Liver (tissue), 9 donors: ENCODE measurements around the gene COL26A1. TPM values are rescaled to one million over a fixed set of nuclear protein-coding genes. Genes with fewer than 3 reads are reported as not detected.

Experiments used
- DNase-seq: peaks from one replicate; pipeline ENCODE4 v3.0.0-alpha.2; 2017; ENCODE audit warnings: low spot score
- H3K27ac ChIP-seq, 2 donors: one replicate each; pipeline ENCODE4 v1.7.0; 2013; ENCODE audit warnings: inconsistent platforms in 2 of 2, low read length in 2 of 2, control low read depth in 1 of 2, low read depth in 1 of 2, mild to moderate bottlenecking in 1 of 2
- H3K27me3 ChIP-seq, 4 donors: one replicate each; pipeline versions ENCODE4 v1.6.1 to v1.7.0; 2013; ENCODE audit warnings: low read length in 3 of 4, inconsistent platforms in 1 of 4, mild to moderate bottlenecking in 1 of 4, moderate library complexity in 1 of 4; ENCODE audit not compliant: control insufficient read depth in 4 of 4, insufficient read depth in 4 of 4
- H3K36me3 ChIP-seq, 4 donors: one replicate each; pipeline versions ENCODE4 v1.6.1 to v1.7.0; 2013; ENCODE audit warnings: low read length in 3 of 4, mild to moderate bottlenecking in 3 of 4, low read depth in 1 of 4, moderate library complexity in 1 of 4; ENCODE audit not compliant: control insufficient read depth in 4 of 4, insufficient read depth in 3 of 4
- H3K4me1 ChIP-seq, 4 donors: one replicate each; pipeline versions ENCODE4 v1.6.1 to v1.7.0; 2013; ENCODE audit warnings: low read length in 3 of 4, mild to moderate bottlenecking in 3 of 4, moderate library complexity in 1 of 4; ENCODE audit not compliant: control insufficient read depth in 4 of 4, insufficient read depth in 4 of 4
- H3K4me3 ChIP-seq, 3 donors: one replicate each; pipeline versions ENCODE4 v1.6.1 to v1.7.0; 2013; ENCODE audit warnings: low read length in 3 of 3, control low read depth in 1 of 3, low read depth in 1 of 3, mild to moderate bottlenecking in 1 of 3
- H3K9ac ChIP-seq, 2 donors: one replicate each; pipeline ENCODE4 v1.7.0; 2013; ENCODE audit warnings: low read length in 2 of 2, mild to moderate bottlenecking in 2 of 2, moderate library complexity in 2 of 2, control low read depth in 1 of 2, low read depth in 1 of 2
- H3K9me3 ChIP-seq, 4 donors: one replicate each; pipeline versions ENCODE4 v1.6.1 to v1.7.0; 2013; ENCODE audit warnings: low read length in 3 of 4; ENCODE audit not compliant: control insufficient read depth in 4 of 4
- CTCF ChIP-seq: fragments of 150-350 bp; IDR thresholded peaks from 2 replicates; pipeline ENCODE4 v1.5.1; 2017; ENCODE audit warnings: improper control_type of control experiment, low read depth, low read length; ENCODE audit not compliant: missing input control
- EGR1 ChIP-seq, 2 donors: IDR thresholded peaks; 2 replicates each; pipeline ENCODE4 v1.6.1; 2016 to 2018; ENCODE audit warnings: antibody characterized with exemption in 2 of 2, low read depth in 2 of 2
- FOXA1 ChIP-seq: IDR thresholded peaks from 2 replicates; pipeline ENCODE4 v1.6.1; 2016; ENCODE audit warnings: antibody characterized with exemption
- FOXA2 ChIP-seq: IDR thresholded peaks from 2 replicates; pipeline ENCODE4 v1.6.1; 2016; ENCODE audit warnings: antibody characterized with exemption
- GABPA ChIP-seq, 2 donors: IDR thresholded peaks in 1 of 2; conservative IDR thresholded peaks in 1 of 2; 2 replicates each; pipeline ENCODE4 v1.6.1; 2016; ENCODE audit warnings: antibody characterized with exemption in 2 of 2, mild to moderate bottlenecking in 1 of 2, moderate library complexity in 1 of 2
- HNF4A ChIP-seq, 2 donors: conservative IDR thresholded peaks; 2 replicates each; pipeline ENCODE4 v1.6.1; 2016; ENCODE audit warnings: antibody characterized with exemption in 2 of 2, mild to moderate bottlenecking in 2 of 2
- HNF4G ChIP-seq: IDR thresholded peaks from 2 replicates; pipeline ENCODE4 v1.6.1; 2016; ENCODE audit warnings: antibody characterized with exemption
- JUND ChIP-seq, 2 donors: IDR thresholded peaks; 2 replicates each; pipeline ENCODE4 v1.6.1; 2016; ENCODE audit warnings: antibody characterized with exemption in 2 of 2
- MAX ChIP-seq: IDR thresholded peaks from 2 replicates; pipeline ENCODE4 v1.6.1; 2016; ENCODE audit warnings: antibody characterized with exemption
- NR2F2 ChIP-seq: IDR thresholded peaks from 2 replicates; pipeline ENCODE4 v1.6.1; 2016; ENCODE audit warnings: antibody characterized with exemption
- RAD21 ChIP-seq, 2 donors: IDR thresholded peaks; 2 replicates each; pipeline ENCODE4 v1.6.1; 2016; ENCODE audit warnings: antibody characterized with exemption in 2 of 2, mild to moderate bottlenecking in 2 of 2
- RXRA ChIP-seq, 2 donors: IDR thresholded peaks; 2 replicates each; pipeline ENCODE4 v1.6.1; 2017 to 2018; ENCODE audit warnings: antibody characterized with exemption in 2 of 2, mild to moderate bottlenecking in 1 of 2
- SP1 ChIP-seq: IDR thresholded peaks from 2 replicates; pipeline ENCODE4 v1.6.1; 2018; ENCODE audit warnings: antibody characterized with exemption, mild to moderate bottlenecking
- TAF1 ChIP-seq: conservative IDR thresholded peaks from 2 replicates; pipeline ENCODE4 v1.6.1; 2016; ENCODE audit warnings: antibody characterized with exemption, mild to moderate bottlenecking
- YY1 ChIP-seq: IDR thresholded peaks from 2 replicates; pipeline ENCODE4 v1.6.1; 2016; ENCODE audit warnings: antibody characterized with exemption, mild to moderate bottlenecking
- ZBTB33 ChIP-seq: IDR thresholded peaks from 2 replicates; pipeline ENCODE4 v1.6.1; 2016; ENCODE audit warnings: antibody characterized with exemption
- WGBS: extraction: QIAGEN DNeasy Blood & Tissue Kit; methylation state at CpG from one replicate; pipeline ENCODE4 v1.1.7; 2013; 5-methylcytosine and 5-hydroxymethylcytosine counted together
- polyA plus RNA-seq, 2 donors: library from polyadenylated mRNA; stranded (reverse) in 1 of 2; unstranded in 1 of 2; fragments of 200-250 nt in 1 of 2; fragments of >200 nt in 1 of 2; fragmentation: Nextera tagmentation in 1 of 2; extraction: Ambion mirVana in 1 of 2; gene quantifications; one replicate each; pipeline versions ENCODE4 v1.2.1 to v1.2.3, GENCODE V29; 2013 to 2015
- total RNA-seq, 2 donors: library from RNA; depleted of rRNA; stranded (reverse); fragments of >200 nt; gene quantifications; one replicate each; pipeline ENCODE4 v1.2.3, GENCODE V29; 2014
- donor health status: healthy.
- donor health status: healthy.
- donor health status: healthy.
- donor health status: healthy.
- donor health status: healthy.

Gene COL26A1
- total and polyA plus RNA-seq, 4 donors: 0.76 to 1.8 (median 0.96) TPM

DNA sequence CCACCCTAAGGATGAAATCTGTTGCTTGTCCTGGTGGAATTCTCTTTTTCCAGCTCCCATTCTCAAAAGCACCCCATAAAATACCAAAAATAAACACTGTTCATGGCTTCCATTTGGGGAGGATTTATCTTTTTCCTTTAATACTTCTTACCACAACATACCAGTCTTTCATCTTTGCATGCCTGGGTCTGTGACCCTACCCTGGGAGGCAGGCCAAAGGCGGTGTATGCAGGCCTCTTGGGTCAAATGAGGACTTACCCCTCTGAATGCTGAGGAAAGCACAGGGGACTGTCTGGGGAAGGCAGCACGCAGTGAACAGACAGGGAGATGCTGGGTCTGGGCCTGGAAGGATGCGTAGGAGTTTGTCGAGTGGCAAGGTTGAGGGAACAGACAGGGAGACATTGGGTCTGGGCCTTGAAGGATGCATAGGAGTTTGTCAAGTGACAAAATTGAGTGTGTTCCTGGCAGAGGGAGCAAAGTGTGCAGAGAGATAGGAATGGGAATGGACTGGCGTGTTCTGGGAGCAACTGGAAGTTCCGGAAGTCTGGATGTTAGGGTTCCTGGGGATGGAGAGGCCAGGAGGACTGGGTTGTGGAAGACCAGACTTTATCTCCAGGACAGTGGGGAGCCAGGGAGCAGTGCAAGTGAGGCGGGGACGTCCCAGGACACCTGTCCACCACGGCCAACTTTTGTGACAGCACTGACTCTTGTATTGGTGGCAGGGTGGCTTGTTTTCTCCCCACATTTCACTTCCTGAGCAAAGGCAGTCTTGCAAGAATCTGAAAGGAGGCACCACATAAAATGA is 225.7 kb downstream of the COL26A1 start:
- no peaks in the 10 kb centered on the region for H3K27me3 ChIP-seq
- no peak overlapping the region for H3K4me3 ChIP-seq
- no peak for TF ChIP-seq NR2F2
- TF ChIP-seq TAF1: no peak
- TF ChIP-seq GABPA (IDR thresholded peaks at IDR 0.05 in 1 of 2, conservative IDR thresholded peaks at IDR 0.05 in 1 of 2): no peak
- TF ChIP-seq HNF4G: no peak
- TF ChIP-seq EGR1 (IDR thresholded peaks at IDR 0.05; ENCODE audit: low read depth in 2 of 2): no peak
- TF ChIP-seq RAD21 (IDR thresholded peaks at IDR 0.05): no peak
- H3K9ac ChIP-seq: no peak overlapping the region
- DNase-seq: no peak
- no peaks in the 10 kb centered on the region for H3K36me3 ChIP-seq
- WGBS: 80% methylated on average over 9 of the region's 9 CpGs
- no peaks in the 10 kb centered on the region for H3K4me1 ChIP-seq
- peaks cover 0 to 4% (median 3%) of the 10 kb centered on the region in 4 donors for H3K9me3 ChIP-seq
- H3K27ac ChIP-seq: no peak overlapping the region

DNA sequence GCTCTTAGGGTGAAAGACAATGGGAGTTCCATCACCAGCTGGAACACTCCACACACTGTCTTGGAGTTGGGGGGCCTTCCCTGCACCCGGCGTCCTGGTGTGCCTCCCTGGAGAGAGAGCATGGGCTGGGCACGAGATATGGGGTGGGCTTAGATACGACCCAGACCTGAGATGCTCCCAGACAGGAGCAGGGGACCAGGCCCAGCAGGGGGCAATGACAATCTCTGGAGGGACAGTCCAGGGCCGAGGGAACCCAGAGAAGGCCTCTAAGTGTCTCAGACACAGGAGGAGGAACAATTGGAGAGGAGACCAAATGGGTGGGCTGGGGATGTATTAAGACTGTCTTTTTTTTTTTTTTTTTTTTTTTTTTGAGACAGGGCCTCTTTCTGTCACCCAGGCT is 226.4 kb downstream of the COL26A1 start:
- WGBS: 91% methylated on average over 5 of the region's 5 CpGs
- no peak for DNase-seq

DNA sequence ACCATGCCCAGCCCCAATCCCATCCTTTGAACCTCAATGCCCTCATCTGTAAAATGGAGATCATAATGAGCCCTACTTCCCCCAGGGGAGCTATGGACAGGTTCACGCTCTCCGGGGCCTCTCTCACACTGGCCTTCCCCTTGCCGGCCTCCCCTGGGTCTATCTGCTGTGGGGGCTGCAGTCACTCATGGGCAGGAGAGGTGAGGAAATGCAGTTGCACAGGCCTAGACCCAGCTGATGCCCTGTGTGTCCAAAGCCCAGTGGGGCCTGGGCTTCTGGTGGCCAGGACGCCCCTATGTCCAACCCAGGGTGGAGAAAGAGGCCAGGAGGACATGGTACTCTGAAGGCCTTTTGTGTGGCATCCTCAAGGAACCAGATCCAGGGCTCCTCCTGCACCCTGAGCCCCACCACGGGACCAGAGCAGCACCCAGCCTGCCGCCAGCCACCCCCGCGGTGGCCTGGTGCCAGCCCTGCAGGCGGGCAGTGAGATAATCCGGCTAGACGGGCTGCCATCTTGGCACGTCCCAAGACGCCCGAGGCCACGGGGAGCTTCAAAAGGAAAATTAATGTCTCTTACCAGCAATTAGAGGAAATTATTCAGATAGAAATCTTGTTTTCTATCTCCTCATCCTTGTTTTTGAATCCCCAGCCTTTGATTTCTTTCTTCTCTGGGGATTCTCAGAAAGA is 227.4 kb downstream of the COL26A1 start:
- Histone ChIP-seq H3K4me1 (no peaks in the 10 kb centered on the region), H3K27ac (no peak overlapping the region), H3K9ac (no peak overlapping the region), H3K4me3 (no peak overlapping the region), H3K36me3 (no peaks in the 10 kb centered on the region), H3K27me3 (no peaks in the 10 kb centered on the region), H3K9me3 (no peaks in the 10 kb centered on the region)
- WGBS: 88% methylated on average over 15 of the region's 15 CpGs
- no peak for DNase-seq
- TF ChIP-seq RXRA (IDR thresholded peaks at IDR 0.05): no peak
- TF ChIP-seq CTCF: no peak
- no peak for TF ChIP-seq HNF4A (conservative IDR thresholded peaks at IDR 0.05)
- TF ChIP-seq JUND (IDR thresholded peaks at IDR 0.05): no peak

More for the DNA sequence above, 226.4 kb downstream of the COL26A1 start:
- Histone ChIP-seq H3K4me1 (no peaks in the 10 kb centered on the region), H3K9me3 (no peaks in the 10 kb centered on the region), H3K36me3 (no peaks in the 10 kb centered on the region), H3K4me3 (no peak overlapping the region), H3K27ac (no peak overlapping the region), H3K27me3 (no peaks in the 10 kb centered on the region), H3K9ac (no peak overlapping the region)
- TF ChIP-seq FOXA2 (no peak), ZBTB33 (no peak), FOXA1 (no peak), YY1 (no peak), RAD21 (IDR thresholded peaks at IDR 0.05) (no peak), RXRA (IDR thresholded peaks at IDR 0.05) (no peak), MAX (no peak), HNF4G (no peak), JUND (IDR thresholded peaks at IDR 0.05) (no peak), SP1 (no peak), GABPA (IDR thresholded peaks at IDR 0.05 in 1 of 2, conservative IDR thresholded peaks at IDR 0.05 in 1 of 2) (no peak), TAF1 (no peak)
